Measurements from ENCODE around the gene ZNF385A. TPM values are rescaled to one million over a fixed set of nuclear protein-coding genes. Genes with fewer than 3 reads are reported as not detected.

Gene ZNF385A
- total and polyA plus RNA-seq, 9 of the 15 experiments (the other 6 are each of a cell fraction or from before 2014, with no cell fraction given), result 1.0 to 111 (median 7.7) TPM

DNA sequence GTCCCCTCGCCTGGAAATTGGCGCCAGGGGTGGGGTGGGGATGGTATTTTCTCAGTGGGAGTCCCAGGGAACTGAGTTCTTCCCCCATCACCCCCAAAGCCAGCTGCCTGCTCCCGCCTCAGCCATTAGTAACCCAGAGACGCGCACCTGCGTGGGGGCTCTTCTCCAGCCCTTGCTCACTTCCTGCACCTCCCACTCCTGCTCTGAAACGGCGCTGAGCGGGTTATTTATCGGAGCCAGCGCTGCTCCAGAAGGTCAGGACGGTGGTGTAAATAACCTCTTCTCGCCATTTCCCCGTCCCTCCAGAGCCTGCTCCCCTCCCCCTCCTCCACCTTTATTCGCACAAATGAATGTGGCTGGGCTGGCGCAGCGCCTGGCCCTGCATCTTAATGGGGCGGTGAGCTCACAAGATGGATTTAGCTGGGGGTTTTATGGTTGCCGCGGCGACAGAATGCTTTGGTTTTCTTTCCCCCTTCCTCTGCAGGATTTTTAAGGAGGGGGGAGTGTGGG, 32.5 kb downstream of the ZNF385A start (continued):
- TF ChIP-seq, protein P1, sequence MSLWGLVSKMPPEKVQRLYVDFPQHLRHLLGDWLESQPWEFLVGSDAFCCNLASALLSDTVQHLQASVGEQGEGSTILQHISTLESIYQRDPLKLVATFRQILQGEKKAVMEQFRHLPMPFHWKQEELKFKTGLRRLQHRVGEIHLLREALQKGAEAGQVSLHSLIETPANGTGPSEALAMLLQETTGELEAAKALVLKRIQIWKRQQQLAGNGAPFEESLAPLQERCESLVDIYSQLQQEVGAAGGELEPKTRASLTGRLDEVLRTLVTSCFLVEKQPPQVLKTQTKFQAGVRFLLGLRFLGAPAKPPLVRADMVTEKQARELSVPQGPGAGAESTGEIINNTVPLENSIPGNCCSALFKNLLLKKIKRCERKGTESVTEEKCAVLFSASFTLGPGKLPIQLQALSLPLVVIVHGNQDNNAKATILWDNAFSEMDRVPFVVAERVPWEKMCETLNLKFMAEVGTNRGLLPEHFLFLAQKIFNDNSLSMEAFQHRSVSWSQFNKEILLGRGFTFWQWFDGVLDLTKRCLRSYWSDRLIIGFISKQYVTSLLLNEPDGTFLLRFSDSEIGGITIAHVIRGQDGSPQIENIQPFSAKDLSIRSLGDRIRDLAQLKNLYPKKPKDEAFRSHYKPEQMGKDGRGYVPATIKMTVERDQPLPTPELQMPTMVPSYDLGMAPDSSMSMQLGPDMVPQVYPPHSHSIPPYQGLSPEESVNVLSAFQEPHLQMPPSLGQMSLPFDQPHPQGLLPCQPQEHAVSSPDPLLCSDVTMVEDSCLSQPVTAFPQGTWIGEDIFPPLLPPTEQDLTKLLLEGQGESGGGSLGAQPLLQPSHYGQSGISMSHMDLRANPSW (CRISPR knock-in tag; IDR thresholded peaks at IDR 0.05), result no peak
- TF ChIP-seq ZFP91 (CRISPR knock-in tag; IDR thresholded peaks at IDR 0.05), result no peak
- TF ChIP-seq, protein P2, sequence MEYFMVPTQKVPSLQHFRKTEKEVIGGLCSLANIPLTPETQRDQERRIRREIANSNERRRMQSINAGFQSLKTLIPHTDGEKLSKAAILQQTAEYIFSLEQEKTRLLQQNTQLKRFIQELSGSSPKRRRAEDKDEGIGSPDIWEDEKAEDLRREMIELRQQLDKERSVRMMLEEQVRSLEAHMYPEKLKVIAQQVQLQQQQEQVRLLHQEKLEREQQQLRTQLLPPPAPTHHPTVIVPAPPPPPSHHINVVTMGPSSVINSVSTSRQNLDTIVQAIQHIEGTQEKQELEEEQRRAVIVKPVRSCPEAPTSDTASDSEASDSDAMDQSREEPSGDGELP (CRISPR knock-in tag; IDR thresholded peaks at IDR 0.05; ENCODE audit: borderline replicate concordance), result peak; percentile 46; the same call in 1 of the 2 replicates
- TF ChIP-seq ATF3 (IDR thresholded peaks at IDR 0.05), result 0 out of 2 replicates have a peak, but pooled peaks have one; percentile 21
- no peak for TF ChIP-seq ATF3 (CRISPR knock-in tag; conservative IDR thresholded peaks at IDR 0.05)
- no peak for TF ChIP-seq C11orf30 (IDR thresholded peaks at IDR 0.05; ENCODE audit: low read depth)
- 0 out of 2 replicates have a peak, but pooled peaks have one; percentile 60 for TF ChIP-seq ETS1 (conservative IDR thresholded peaks at IDR 0.05; ENCODE audit: control insufficient read depth, low read depth, low read length)
- peak; percentile 32; the same call in 1 of the 2 replicates for TF ChIP-seq NCOA1 (IDR thresholded peaks at IDR 0.05; ENCODE audit: low read depth)
- TF ChIP-seq POLR2A (conservative IDR thresholded peaks at IDR 0.05), result peak; percentile 58
- TF ChIP-seq LEF1 (IDR thresholded peaks at IDR 0.05), result peak; percentile 42; the same call in 1 of the 2 replicates
- peak; percentile 70 to 72; a peak in 3 of 4 replicates for TF ChIP-seq FOXK2 (conservative IDR thresholded peaks at IDR 0.05 in 1 of 2, IDR thresholded peaks at IDR 0.05 in 1 of 2; ENCODE audit: low read depth in 2 of 2)
- 0 out of 2 replicates have a peak, but pooled peaks have one; percentile 13 for TF ChIP-seq ESRRA (IDR thresholded peaks at IDR 0.05; ENCODE audit: borderline replicate concordance, low read depth)
- peak; percentile 62; the same call in 1 of the 2 replicates for TF ChIP-seq EP300 (IDR thresholded peaks at IDR 0.05; ENCODE audit: low read length)
- TF ChIP-seq CREM (IDR thresholded peaks at IDR 0.05; ENCODE audit: low read depth), result peak; percentile 57
- no peak for TF ChIP-seq ID3 (CRISPR knock-in tag; IDR thresholded peaks at IDR 0.05)
- 0 out of 2 replicates have a peak, but pooled peaks have one; percentile 38 for TF ChIP-seq ID3 (tag; IDR thresholded peaks at IDR 0.05)
- peak in 2 of 3 experiments; percentile 35 to 67 for TF ChIP-seq YY1 (IDR thresholded peaks at IDR 0.05; ENCODE audit: borderline replicate concordance in 1 of 3, control insufficient read depth in 1 of 3, extremely low read depth in 1 of 3, insufficient read depth in 3 of 3, insufficient read length in 1 of 3, insufficient replicate concordance in 2 of 3, low read depth in 1 of 3, low read length in 2 of 3)
- peak in 1 of 2 experiments; percentile 33; a peak in 1 of 4 replicates for TF ChIP-seq KDM1A (IDR thresholded peaks at IDR 0.05)
- TF ChIP-seq CTBP1 (IDR thresholded peaks at IDR 0.05; ENCODE audit: borderline replicate concordance), result peak; percentile 45; the same call in 1 of the 2 replicates
